Activated CD4-positive, CD25-positive, alpha-beta regulatory T cell treated with anti-CD3 and anti-CD28 coated beads, Interleukin-2, amount 50 U/mL, for 72 hours (primary cell): Measurements from ENCODE around the gene OR2A12.
"Not testable (repeated sequence)": the region's sequence is repeated elsewhere in the genome, so short reads cannot be mapped to it uniquely, and the experiment has no call there.

Experiments used
- DNase-seq: peaks from one replicate; pipeline ENCODE4 v3.0.0; 2021

The OR2A12 gene

GRCh38 chr7:144085978-144086377 lies at the start of gene OR2A12:
OR2A12 (plus strand) TSS chr7:144086278; CDS start chr7:144095108, 8,830 bp downstream.
- DNase-seq: no peak

GRCh38 chr7:144036302-144036885 lies 49.7 kb upstream of the OR2A12 start:
- no peak for DNase-seq

GRCh38 chr7:144037414-144038035 lies 48.6 kb upstream of the OR2A12 start:
- DNase-seq: no peak

GRCh38 chr7:144038887-144039286 lies 47.2 kb upstream of the OR2A12 start:
- no peak for DNase-seq

DNA sequence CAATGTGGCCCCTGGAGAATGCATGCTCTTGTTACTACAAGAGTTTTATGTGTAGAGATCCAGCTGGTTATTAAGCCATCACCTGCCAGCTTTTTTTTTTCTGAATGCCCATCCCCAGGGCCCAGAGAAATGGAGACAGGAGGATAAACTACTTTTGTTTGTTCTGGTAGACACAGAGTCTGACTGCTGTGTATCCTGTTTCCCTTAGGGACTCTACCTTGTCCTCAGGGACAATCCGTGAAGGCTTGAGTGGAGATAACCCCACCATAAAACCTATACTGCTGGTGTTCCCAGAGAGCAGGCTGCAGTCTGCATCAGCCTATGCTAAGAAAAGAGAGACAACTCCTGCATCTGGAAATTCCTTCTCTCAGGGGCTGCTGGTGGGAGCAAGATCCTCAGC lies 37.4 kb upstream of the OR2A12 start, which contains the start of gene OR2A5:
Gene OR2A5 (plus strand): TSS at position 301 of the 400 bp plus-strand sequence. CDS start 1,454 bp downstream, outside the sequence.
- no peak for DNase-seq

DNA sequence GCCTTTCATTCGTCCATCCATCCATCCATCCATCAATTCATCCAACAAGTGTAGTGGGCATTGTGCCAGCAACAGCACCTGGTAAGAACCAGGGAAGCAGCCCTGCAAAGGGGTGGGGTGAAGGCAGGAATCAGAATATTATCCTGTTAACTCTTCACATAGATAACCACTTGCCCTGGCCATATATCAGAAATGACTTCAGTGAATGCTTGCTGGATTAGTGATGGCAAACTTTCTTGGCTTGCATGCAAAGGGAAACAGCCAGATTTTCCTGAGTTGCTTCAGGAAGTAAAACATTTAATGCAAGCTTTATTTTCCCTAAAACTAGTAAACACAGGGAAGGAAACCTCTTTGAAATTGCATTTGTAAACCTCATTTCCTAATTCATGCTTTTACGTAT lies 36.6 kb upstream of the OR2A12 start:
- DNase-seq: no peak

DNA sequence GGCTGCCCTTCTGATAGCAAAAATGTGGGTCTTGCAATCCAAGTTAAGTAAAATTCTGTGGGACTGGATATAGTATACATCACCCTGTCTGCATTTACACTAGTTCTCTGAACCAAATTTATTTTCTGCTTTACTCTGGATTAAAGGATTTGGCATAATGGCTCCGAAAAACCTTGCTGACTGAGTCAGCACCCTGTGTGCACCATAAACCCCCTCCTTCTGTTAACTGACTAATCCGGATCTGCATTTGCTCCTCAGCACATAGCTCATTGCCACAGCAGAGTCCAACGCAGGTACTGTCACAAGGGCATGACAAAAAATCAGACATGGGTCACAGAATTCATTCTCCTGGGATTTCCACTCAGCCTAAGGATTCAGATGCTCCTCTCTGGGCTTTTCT lies 36.0 kb upstream of the OR2A12 start:
- DNase-seq: no peak

GRCh38 chr7:144050884-144051283 lies 35.2 kb upstream of the OR2A12 start:
- DNase-seq: not testable (repeated sequence)

DNA sequence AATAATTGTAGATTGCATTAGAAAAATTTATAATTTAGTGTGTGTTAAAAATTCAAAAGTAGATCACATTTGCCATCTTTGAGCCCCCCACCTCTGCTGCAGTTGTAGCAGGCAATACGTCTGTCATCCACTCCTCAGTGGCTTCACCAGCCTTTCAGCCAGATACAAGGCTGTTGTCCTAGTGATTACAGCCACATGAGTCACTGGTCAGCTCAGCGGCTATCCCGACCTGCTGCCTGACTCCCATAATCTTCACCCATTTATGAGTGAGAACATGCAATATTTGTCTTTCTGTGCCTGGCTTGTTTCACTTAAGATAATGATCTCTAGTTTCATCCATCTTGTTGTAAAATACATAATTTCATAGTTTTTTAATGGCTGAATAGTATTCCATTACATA lies 28.1 kb upstream of the OR2A12 start:
- DNase-seq: no peak

GRCh38 chr7:144063710-144064109 lies 22.4 kb upstream of the OR2A12 start:
- no peak for DNase-seq

- DNase-seq: no peak
Measured at GRCh38 chr7:144069511-144069910, 16.6 kb upstream of the OR2A12 start, which contains the start of gene OR2A25. OR2A25 (plus strand) TSS chr7:144069811; CDS start chr7:144074220, 4,409 bp downstream.

DNA sequence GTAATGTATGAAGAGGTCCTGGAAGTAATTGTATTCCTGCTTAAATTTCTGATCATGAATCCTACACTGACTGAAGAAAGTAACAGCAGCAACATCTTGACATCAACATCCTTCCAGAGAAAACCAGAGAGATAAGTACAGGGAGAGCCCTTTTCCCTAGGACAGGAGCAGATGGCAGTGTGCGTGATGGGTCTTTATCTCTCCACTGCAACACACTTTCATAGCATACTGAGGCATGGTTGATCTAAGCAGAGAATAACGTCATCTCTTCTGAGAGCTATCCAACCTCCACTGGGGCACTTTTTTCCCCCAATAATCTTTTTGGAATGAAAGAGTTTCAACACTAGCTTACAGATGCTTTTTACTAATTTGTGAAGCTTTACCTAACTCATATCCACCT lies 16.1 kb upstream of the OR2A12 start:
- no peak for DNase-seq

- DNase-seq: no peak
Measured at GRCh38 chr7:144074374-144074773, 11.7 kb upstream of the OR2A12 start.

- no peak for DNase-seq
Measured at GRCh38 chr7:144086730-144087129, 652 bp downstream of the OR2A12 start.

DNA sequence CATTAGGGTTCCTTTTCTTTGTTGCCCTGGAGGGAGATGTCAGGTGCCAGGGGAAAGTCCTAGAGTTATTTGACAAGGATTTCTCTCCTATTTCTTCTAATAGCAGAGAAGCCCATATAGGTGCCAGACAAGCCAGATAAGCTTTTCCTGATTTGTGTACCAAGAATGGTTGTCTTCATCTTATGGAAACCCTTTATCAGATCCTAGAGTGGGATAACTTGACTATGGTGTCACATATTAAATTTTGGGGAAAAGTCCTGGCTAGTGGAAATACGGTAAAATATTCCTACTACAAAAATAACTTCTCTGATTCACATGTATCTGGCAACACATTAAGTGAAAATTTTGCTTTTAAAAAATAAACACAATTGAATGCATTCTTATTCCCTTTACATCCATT lies 1.2 kb downstream of the OR2A12 start:
- DNase-seq: no peak

- no peak for DNase-seq
Measured at GRCh38 chr7:144090667-144091066, 4.6 kb downstream of the OR2A12 start.

DNA sequence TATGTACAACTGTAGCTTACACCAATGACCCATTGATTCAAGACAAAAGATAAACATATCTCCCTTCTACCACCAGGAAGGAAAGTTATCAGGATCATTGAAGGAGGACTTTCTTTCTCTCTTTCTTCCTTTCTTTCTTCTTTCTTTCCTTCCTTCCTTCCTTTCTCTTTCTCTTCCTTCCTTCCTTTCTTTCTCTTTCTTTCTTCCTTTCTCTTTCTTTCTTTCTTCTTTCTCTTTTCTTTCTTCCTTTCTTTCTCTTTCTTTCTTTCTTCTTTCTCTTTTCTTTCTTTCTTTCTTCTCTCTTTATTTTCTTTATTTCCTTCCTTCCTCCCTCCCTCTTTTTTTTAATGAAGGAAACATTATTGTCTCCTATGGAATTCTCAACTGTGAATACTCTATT lies 12.7 kb downstream of the OR2A12 start:
- no peak for DNase-seq

- DNase-seq: no peak
Measured at GRCh38 chr7:144100607-144101006, 14.5 kb downstream of the OR2A12 start.

- no peak for DNase-seq
Measured at GRCh38 chr7:144102041-144102440, 16.0 kb downstream of the OR2A12 start.

DNA sequence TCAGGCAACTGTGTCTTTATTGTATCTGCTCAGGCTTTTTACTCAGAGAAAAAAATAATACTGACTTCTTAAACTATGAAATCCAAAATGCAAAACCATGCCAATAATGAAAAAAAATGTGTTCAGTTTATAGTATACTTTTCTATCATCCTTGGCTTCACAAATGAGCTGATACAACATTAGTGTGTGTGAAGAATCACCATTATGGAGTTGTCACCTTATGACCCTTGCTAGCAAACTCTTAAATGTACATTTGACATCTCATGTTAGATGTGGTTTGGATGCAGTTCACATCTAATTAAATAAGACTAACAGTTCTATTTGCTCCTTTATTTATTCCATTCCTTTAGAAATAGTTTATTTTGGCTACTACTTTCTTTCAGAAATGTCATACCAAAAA lies 19.1 kb downstream of the OR2A12 start:
- DNase-seq: no peak

DNA sequence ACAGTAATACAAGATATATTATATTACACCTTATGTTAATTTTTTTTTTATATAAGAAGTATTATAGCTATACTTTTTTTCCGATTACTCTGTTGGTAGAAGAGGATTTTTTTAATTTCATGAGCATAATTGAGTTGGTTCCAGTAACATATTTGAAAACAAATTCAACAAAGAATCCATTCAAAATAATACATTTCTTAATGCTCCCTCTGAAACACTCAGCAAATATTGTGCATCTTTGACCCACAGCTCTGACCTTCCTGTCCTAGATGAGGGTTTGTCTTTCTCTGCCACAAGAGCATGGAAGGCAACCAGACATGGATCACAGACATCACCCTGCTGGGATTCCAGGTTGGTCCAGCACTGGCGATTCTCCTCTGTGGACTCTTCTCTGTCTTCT lies 23.2 kb downstream of the OR2A12 start, which contains the start of gene OR2A2:
Gene OR2A2 (plus strand): TSS at position 301 of the 400 bp plus-strand sequence. CDS start 0 bp downstream, at position 301.
- no peak for DNase-seq

GRCh38 chr7:144110272-144110671 lies 24.2 kb downstream of the OR2A12 start:
- no peak for DNase-seq

- no peak for DNase-seq
Measured at GRCh38 chr7:144113651-144114050, 27.6 kb downstream of the OR2A12 start.

DNA sequence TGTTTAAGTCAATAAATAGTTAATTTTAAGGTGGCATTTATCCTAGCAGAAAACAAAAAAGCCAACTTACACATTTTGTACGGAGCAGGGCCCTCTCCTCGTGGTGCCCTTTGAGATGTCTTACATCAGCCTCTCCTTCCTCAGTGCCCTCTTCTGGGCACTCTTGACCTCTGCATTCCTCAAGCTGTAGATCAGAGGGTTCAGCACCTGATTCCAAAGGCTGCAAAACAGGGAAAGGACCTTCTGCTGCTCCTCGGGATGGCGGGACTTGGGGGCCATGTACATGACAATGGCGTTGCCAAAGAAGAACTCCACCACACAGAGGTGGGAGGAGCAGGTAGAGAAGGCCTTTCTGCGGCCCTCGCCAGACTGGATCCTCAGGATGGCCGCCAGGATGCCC lies 32.3 kb downstream of the OR2A12 start:
- DNase-seq: no peak

DNA sequence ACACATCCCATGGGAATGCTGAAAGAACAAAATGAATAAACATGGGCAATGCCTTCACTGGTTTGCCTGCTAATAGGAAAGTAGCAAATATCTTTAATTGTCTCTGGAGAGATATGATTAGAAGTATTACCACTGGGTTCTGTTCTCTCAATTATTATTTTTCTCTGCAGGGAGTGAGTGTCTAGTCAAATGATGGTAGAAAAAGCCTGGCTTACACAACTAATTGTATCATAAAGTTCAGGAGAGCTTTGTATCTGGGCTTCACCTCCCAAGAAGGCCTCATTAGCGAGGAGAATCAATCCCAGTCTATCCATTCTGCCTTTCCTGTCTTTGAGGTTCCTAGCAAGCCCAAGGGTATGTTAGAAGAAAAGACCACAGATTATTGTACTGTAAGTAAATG lies 36.8 kb downstream of the OR2A12 start, which contains the start of gene OR2A14:
Gene OR2A14 (plus strand): TSS at position 301 of the 400 bp plus-strand sequence. CDS start 5,937 bp downstream, outside the sequence.
- DNase-seq: no peak
